NCI-H187 (cell line): Measurements from ENCODE around the gene PMEPA1.
"Not testable (repeated sequence)": the region's sequence is repeated elsewhere in the genome, so short reads cannot be mapped to it uniquely, and the experiment has no call there.

Source experiments
- DNase-seq, 2 experiments: peaks; one replicate each; lab custom pipeline; 2025; lab: John Stamatoyannopoulos, UW

Gene PMEPA1

DNA sequence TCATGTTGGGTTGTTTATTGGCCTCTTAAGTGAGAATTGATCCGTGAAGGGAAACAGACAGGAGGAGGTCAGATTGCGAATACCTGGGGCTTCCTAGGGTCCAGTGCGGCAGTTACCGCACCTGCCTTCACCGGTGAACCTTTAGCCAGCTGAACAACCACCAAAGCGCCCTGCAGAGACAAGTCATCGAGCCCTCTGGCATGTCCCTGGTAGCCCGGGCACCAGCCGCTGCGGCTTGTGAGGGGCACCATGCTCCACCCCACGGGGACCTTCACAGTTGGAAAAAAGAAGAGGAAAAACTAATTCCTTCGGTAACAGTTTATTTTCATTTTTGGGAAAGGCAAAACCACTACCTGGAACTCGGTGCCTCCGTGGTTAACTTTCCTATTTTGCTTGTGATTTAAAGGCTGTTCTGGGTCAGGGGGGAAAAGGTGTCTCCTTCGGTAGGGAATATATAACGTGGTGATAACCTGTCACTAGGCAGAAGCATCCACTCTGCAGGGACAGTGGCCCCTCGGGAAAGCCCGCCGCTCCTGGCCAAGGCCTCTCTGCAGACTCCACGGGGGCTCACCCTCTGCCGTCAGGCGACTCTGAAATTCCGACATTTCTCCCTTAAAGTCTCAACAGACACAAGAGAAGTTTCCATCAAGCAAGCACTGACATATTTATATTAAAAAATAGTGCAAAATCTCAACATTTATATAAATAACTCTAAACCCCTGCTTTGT, 58.9 kb downstream of the PMEPA1 start:
- no peak for DNase-seq

DNA sequence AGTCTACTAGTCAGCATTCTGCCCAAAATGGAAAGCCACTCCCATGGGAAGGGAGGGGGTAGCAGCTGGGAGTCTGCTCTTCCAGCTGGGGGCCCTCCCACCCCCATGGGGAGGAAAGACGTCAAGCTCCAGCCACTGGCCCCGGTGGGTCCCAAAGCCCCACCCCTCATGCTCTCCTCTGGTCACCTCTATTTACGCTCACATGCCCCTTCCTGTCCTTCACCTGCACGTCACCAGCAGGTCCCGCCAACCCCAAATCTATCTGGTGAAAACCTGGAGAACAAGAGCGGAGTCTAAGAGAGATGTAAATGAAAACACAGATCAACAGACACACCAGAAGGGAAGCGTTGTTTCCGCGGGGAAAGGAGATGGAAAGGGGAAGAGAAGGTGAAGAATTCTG, 59.5 kb downstream of the PMEPA1 start:
- no peak for DNase-seq

DNA sequence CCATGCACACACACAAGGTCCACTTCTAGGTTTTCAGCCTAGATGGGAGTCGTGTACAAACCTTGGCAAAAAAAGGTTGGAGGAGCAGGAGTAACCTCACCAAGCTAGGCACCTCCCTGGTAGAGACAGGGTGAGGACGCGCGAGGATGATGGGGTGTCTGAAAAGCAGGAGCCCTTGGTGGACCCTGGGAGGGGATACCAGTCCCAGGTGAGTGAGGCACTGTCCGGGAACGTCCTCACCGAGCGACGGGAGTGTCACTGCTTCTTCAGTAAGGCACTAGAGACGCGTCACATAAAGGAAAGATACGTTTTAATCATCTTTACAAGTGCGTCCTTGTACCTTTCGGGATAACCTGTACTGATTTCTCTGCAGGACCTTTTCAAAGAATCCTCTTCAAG, 60.2 kb downstream of the PMEPA1 start:
- no peak for DNase-seq

- no peak for DNase-seq
Observed at GRCh38 chr20:57648878-57649616, 60.8 kb downstream of the PMEPA1 start.

- DNase-seq, result no peak
Observed at GRCh38 chr20:57647933-57648785, 61.7 kb downstream of the PMEPA1 start.

- no peak for DNase-seq
Observed at GRCh38 chr20:57647006-57647932, 62.5 kb downstream of the PMEPA1 start.

GRCh38 chr20:57638895-57639236, 70.9 kb downstream of the PMEPA1 start:
- no peak for DNase-seq

- no peak for DNase-seq
Observed at GRCh38 chr20:57638173-57638894, 71.5 kb downstream of the PMEPA1 start.

DNA sequence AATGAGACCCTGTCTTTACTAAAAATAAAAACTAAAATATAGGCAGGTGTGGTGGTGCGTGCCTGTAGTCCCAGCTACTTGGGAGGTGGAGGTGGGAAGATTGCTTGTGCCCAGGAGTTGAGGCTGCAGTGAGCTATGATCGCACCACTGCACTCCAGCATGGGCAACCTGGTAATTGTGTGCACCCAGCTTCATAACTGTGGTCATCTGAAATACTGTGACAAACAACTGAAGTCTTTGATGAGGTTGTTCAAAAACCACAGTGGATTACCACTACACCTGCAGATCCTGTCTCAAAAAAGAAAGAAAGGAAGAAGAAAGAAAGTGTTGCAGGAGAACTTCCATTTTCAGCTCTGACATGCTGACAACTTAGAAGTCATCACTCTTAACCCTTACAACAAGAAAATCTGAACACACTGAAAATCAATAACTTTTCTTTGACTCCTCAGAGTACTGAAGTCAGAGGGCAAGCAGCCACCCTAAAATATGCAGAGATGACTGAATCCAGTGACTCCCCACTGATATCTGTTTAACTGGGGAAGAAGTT, 75.8 kb downstream of the PMEPA1 start:
- DNase-seq, result no peak

GRCh38 chr20:57632286-57632685, 77.5 kb downstream of the PMEPA1 start:
- no peak for DNase-seq

- DNase-seq, result no peak
Observed at GRCh38 chr20:57630061-57630460, 79.8 kb downstream of the PMEPA1 start.

- DNase-seq, result not testable (repeated sequence)
Observed at GRCh38 chr20:57629491-57629901, 80.3 kb downstream of the PMEPA1 start.

GRCh38 chr20:57628962-57629308, 80.9 kb downstream of the PMEPA1 start:
- DNase-seq, result not testable (repeated sequence)

DNA sequence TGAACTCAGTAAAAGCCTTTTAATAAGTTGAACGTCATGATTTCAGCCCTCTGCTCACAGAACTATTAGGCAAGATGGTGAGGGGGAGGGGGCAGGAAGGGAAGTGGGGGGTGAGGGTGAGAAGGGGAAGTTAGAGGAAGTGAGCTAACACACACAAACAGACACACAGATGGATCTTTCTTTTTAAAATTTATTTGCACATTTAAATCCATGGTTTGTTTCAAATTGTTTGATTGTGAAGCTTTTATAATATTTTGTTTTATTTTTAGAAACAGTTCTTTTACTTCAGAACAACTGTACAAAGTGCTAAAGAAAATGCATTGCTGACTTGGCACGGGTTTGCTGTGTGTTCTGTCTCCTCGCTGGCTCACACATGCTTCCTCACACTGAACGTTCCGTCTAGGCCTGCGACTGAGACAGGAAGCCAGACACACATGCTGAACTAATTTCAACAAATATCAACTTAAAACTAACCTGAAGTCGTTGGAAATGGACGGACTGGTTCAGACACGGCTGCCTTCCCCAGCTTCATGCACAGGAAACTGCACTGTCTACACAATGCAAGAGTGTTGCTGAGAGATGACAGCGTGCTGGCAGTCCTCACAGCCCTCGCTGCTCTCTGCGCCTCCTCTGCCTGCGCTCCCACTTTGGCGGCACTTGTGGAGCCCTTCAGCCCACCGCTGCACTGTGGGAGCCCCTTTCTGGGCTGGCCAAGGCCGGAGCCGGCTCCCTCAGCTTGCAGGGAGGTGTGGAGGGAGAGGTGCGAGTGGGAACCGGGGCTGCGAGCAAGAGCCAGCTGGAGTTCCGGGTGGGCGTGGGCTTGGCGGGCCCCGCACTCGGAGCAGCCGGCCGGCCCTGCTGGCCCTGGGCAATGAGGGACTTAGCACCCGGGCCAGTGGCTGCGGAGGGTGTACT, 81.5 kb downstream of the PMEPA1 start:
- DNase-seq, result no peak

DNA sequence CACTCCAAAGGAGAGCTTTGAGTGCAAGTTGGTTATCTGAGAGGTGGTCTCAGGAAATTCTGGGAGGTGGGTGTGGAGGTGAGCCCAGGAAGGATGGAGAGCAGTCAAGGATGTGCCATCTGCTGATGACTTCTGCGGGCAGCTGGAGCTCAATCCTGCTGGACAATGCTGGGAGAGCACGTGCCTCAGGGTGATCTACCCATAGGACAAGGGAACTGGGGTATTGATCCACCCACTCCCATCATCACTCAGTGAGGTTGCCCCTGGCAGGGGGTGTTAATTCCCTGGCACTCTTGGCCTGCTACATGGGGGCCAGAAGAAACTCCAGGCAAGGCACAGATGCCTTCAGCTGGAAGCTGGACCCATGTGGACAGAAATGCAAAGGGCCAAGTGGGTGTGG, 82.5 kb downstream of the PMEPA1 start:
- no peak for DNase-seq

DNA sequence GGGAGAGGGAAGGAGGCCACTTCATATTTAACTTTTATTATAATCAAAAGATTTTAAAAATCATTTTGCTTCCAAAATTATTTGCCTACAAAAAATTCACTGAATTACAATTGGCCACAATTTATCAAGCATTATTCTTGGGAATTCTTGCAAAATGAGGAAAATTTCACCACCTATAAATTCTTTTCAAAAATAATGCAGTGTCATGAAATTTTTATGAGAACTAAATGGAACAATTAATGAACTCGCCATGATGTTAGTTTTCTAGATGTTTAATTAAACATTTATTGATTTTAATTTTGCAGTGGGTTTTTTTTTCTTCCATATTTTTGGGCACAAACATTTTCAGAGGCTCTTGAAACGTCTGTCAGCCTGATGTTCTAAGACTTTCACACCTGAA, 83.8 kb downstream of the PMEPA1 start:
- DNase-seq, result no peak

DNA sequence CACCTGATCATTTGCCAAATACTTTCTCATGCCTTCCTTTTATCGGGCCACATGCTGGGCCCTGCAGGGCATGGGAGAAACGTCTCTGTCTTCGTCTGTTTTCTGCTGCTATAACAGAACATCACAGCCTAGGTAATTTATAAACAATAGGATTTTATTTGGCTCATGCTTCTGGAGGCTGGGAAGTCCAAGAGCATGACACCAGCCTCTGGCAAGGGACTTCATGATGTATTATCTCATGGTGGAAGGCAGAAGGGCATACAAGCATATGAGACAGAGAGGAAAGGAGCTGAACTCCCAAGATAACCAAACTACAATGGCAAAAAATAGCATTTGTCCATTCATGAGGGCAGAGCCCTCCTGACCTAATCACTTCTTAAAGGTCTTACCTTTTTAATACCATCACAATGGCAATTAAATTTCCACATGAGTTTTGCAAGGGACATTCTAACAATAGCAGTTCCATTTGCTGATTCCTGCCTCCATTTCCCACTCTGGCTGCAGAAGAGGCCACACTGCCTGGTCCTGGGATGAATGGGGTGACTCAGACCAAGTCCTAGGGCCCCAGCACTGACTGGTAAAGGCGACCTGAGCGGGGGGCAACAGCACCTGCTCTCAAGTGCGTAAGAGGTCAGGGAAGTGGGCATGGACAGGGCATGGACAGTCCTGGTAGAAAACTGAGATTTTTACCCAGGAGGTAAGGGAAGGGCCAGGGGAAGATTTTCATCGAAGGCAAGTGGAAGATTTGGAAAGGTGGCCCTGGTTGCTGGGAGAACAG, 84.4 kb downstream of the PMEPA1 start:
- no peak for DNase-seq

DNA sequence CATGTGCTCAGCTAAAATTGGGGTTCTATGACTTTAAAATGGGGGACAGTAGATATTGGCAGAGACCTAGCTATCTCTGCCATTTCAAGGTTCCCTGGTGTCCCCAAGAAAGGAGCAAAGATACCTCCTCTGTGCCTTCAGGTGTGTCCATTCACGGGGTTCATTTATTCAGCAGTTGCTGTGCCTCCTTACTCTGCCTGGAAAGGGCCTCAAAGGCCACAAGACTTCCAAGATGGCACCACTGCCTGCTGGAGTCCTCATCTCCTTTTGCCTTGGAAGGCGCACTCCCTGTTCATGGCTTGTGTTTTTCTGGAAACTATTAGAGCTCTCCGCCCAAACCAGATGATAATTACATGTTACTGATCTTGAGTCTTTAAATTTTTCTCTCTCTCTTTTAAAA, 85.7 kb downstream of the PMEPA1 start:
- DNase-seq, result no peak
